HG03521 (cell line): ENCODE data around the gene TDRD12.

Experiments
- ATAC-seq: cut with Tn5 transposase; IDR thresholded peaks from one replicate; pipeline ENCODE4 v1.9.1; 2021; ENCODE audit warnings: mild to moderate bottlenecking, moderate library complexity; ENCODE audit not compliant: unreplicated experiment

The TDRD12 gene

DNA sequence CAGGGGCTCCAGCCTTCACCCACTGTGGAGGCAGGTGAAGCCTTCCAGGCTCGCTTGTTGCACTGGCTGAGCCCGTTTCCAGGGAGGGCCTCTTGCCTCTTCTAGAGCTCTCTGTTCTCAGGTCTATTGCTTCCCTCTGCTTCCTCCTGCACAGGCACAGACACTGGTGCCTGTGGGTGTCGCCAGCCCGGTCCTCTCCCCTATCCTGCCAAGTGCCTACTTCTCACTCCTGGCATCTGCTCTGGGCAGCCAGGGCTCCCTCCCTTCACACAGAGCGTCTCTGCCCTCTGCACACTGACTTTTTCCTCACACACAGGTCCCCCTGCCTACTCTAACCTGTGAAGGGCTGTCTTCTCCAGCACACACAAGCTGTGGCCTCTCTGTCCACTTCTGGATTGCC, 89.7 kb downstream of the TDRD12 start:
- ATAC-seq: no peak

GRCh38 chr19:32809754-32810153, 90.2 kb downstream of the TDRD12 start:
- no peak for ATAC-seq

- ATAC-seq: no peak
Observed at GRCh38 chr19:32810452-32810851, 90.9 kb downstream of the TDRD12 start.

- no peak for ATAC-seq
Observed at GRCh38 chr19:32811151-32811550, 91.6 kb downstream of the TDRD12 start.

GRCh38 chr19:32812036-32812435, 92.5 kb downstream of the TDRD12 start:
- ATAC-seq: no peak

DNA sequence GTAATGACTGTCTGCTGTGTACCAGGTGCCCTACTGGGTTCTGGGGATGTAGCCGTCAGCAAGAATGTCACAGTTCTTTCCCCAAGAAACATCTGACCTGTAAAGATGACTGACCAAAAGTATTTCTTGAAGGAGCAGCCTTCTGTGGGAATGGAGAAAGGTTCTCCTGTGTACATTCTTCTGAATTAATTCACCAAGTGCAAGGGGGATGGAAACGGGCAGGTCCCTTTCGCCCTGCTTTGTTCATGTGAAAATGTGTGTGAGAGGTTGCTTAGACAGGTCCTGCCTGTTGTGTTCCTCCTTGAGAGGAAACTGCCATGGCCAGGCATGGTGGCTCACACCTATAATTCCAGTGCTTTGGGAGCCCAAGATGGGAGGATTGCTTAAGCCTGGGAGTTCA, 93.0 kb downstream of the TDRD12 start:
- no peak for ATAC-seq

- no peak for ATAC-seq
Observed at GRCh38 chr19:32813862-32814425, 94.4 kb downstream of the TDRD12 start.

DNA sequence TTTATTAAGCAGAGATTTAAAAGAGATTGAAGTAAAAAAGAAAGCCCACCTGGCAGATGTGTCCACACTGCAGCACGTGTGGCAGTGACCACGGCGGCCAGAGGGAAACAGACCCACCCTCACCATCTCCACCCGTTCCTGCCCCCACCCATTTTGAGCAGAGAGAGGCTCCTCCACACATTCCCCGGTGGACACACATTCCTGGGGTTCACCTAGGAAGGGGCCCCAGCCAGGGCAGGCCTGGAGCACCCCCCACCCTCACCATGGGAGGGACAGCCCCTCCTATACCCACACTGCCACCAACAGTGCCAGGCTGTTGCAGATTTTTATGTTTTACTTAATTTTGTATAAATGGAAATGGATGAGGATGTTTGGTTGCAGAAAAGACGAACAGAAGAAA, 95.1 kb downstream of the TDRD12 start:
- no peak for ATAC-seq

- ATAC-seq: no peak
Observed at GRCh38 chr19:32816555-32817099, 97.1 kb downstream of the TDRD12 start.

DNA sequence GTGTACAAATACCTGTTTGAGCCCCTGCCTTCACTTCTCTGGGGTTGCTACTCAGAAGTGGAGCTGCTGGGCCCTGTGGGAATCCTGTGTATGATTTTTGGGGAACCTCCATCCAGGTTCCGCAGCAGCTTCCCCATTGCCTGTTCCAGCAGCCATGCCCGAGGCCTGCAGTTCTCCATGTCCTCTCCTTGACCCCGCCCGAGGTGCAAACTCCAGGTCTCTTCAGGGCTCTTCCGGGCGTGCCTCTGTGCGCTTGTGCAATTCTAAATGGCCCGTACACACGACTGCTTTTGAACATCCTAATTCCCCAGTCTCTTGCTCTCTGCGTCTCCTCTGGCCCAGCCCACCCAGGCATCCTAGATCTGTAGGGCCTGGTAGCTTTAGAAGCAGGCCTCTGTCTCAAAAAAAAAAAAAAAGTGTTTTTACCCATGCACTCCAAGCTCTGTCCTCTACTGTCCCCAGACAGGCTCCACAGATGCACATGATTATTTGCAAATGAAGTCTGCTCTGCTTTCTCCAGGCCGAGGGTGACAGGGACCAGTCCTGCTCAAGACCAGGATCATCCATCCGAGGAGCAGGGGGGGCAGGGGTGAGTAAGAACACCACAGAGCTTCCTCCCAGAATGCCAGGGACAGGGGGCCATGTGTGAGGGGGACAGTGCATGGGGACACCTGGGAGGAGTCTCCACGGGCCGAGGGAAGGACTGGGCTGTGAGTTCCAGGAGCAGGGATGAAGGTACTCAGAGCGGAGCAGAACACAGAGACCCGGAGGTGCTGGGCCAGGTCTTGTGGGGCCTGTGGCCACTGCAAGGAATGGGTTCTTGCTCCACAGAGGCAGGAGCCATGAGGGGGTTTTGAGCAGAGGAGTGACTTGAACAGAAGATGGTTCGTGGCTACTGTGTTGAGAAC, 98.3 kb downstream of the TDRD12 start:
- no peak for ATAC-seq

DNA sequence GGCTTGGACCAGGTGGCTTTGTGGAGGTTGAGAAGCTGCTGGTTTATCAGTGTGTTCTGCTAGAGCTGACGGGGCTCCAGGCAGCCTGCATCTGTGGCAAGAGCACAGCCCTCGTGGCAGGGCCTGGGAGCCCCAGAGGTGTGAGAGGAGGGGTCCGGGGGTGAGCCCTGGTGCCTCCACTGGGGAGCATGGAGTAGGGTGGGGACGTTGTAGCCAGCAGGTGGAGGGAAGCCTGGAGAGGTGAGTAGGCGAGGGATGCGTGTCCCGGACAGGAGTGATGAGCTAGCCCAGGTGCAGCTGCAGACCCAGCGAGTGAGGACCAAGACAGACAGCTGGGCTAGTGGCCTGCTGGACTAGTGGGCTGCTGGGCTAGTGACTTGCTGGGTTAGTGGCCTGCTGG, 99.0 kb downstream of the TDRD12 start:
- ATAC-seq: no peak

GRCh38 chr19:32819419-32820400, 100.1 kb downstream of the TDRD12 start:
- no peak for ATAC-seq

- ATAC-seq: no peak
Observed at GRCh38 chr19:32822916-32823746, 103.6 kb downstream of the TDRD12 start.

- no peak for ATAC-seq
Observed at GRCh38 chr19:32823747-32824102, 104.2 kb downstream of the TDRD12 start.

GRCh38 chr19:32824191-32824751, 104.7 kb downstream of the TDRD12 start:
- no peak for ATAC-seq

GRCh38 chr19:32824916-32825608, 105.5 kb downstream of the TDRD12 start:
- no peak for ATAC-seq

DNA sequence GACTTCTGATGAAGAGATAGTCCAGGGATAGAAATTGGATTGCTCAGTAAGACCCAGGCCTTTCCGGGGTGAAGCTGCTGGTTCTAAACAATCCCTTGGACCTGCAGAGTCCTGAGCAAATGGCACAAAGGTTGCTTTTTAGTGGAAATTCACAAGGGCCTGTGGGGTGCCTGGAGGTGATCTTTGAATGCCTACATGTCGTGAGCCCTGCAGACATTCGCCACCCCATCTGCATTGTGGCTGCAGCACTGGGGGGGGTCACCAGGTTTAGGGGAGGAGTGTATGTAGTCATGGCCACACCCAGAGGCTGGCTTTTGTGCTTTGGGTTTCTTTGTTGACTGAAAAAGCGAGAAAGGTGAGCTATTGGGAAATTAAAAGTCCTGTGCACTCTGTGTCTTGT, 108.6 kb downstream of the TDRD12 start:
- ATAC-seq: no peak

GRCh38 chr19:32828643-32829344, 109.2 kb downstream of the TDRD12 start:
- no peak for ATAC-seq
